ENCODE results near the gene RNASET2. TPM values are rescaled to one million over a fixed set of nuclear protein-coding genes. Genes with fewer than 3 reads are reported as not detected.

Gene RNASET2
- total and polyA plus RNA-seq, 10 of the 15 experiments (the other 5 are each of a cell fraction or from before 2014, with no cell fraction given) = 5.5 to 225 (median 50.2) TPM

DNA sequence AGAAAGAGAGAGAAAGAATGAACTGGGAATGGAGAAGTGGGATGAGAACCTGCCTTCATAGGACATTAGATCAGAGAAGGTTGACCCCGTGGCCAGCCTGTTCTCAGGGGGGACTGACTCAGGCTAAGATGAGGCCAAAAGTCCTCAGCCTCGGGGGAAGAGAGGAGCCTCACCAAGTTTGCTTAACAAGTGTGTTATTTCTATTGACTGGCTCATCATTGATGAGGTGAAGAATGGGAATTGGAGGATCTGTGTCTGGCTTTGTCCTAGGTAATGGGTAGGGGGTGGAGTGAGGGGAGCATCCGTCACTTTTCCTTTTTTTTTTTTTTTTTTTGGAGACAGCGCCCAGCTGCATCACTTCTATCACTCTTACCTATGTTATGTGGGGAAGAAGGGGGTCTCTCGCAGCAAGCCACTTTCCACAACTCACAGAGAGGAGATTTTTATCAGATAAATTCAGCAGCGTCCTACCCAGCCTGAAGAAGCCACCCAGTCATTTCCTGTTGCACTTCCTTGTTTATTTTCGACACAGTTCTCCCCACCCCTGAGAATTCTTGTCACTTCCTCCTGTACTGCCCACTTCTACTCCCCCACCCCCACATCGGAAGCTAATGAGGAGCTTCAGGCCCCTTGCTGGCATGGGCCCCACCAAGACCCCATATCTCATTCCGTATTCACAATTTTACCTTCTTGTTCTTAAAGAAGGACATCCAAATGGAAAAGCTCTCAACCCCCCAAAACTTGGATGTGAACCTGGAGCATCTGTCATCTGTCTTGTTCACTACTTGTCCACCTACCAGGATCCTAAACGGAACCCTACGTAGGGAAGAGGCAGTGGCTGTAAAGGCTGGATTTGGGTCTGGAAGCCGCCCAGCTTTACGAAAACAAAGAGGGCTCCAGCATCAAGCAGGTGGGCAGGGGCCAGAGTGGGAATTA is 2.8 kb upstream of the RNASET2 start (continued):
- 0 out of 3 replicates have a peak, but pooled peaks have one; percentile 12 for TF ChIP-seq POU2F2 (IDR thresholded peaks at IDR 0.05; ENCODE audit: borderline replicate concordance, low read depth, low read length)
- TF ChIP-seq SREBF2 (IDR thresholded peaks at IDR 0.05; ENCODE audit: low read length) = no peak
- TF ChIP-seq POLR2AphosphoS5 (IDR thresholded peaks at IDR 0.05; ENCODE audit: low read length) = no peak
- no peak for TF ChIP-seq SMC3 (IDR thresholded peaks at IDR 0.05; ENCODE audit: borderline replicate concordance, low read length)
- TF ChIP-seq, protein P1, sequence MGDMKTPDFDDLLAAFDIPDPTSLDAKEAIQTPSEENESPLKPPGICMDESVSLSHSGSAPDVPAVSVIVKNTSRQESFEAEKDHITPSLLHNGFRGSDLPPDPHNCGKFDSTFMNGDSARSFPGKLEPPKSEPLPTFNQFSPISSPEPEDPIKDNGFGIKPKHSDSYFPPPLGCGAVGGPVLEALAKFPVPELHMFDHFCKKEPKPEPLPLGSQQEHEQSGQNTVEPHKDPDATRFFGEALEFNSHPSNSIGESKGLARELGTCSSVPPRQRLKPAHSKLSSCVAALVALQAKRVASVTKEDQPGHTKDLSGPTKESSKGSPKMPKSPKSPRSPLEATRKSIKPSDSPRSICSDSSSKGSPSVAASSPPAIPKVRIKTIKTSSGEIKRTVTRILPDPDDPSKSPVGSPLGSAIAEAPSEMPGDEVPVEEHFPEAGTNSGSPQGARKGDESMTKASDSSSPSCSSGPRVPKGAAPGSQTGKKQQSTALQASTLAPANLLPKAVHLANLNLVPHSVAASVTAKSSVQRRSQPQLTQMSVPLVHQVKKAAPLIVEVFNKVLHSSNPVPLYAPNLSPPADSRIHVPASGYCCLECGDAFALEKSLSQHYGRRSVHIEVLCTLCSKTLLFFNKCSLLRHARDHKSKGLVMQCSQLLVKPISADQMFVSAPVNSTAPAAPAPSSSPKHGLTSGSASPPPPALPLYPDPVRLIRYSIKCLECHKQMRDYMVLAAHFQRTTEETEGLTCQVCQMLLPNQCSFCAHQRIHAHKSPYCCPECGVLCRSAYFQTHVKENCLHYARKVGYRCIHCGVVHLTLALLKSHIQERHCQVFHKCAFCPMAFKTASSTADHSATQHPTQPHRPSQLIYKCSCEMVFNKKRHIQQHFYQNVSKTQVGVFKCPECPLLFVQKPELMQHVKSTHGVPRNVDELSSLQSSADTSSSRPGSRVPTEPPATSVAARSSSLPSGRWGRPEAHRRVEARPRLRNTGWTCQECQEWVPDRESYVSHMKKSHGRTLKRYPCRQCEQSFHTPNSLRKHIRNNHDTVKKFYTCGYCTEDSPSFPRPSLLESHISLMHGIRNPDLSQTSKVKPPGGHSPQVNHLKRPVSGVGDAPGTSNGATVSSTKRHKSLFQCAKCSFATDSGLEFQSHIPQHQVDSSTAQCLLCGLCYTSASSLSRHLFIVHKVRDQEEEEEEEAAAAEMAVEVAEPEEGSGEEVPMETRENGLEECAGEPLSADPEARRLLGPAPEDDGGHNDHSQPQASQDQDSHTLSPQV (IDR thresholded peaks at IDR 0.05) = no peak
- TF ChIP-seq TCF12 (IDR thresholded peaks at IDR 0.05; ENCODE audit: low read depth, low read length) = no peak
- TF ChIP-seq TARDBP (IDR thresholded peaks at IDR 0.05; ENCODE audit: borderline replicate concordance) = no peak
- no peak for TF ChIP-seq RCOR1 (conservative IDR thresholded peaks at IDR 0.05; ENCODE audit: low read depth, low read length)
- TF ChIP-seq IRF5 (IDR thresholded peaks at IDR 0.05; ENCODE audit: borderline replicate concordance) = no peak
- no peak for TF ChIP-seq PAX8 (IDR thresholded peaks at IDR 0.05)
- no peak for TF ChIP-seq CBX5 (IDR thresholded peaks at IDR 0.05; ENCODE audit: low read depth)
- TF ChIP-seq CEBPZ (IDR thresholded peaks at IDR 0.05; ENCODE audit: low read depth, low read length) = no peak
- TF ChIP-seq SMARCA5 (IDR thresholded peaks at IDR 0.05) = 0 out of 2 replicates have a peak, but pooled peaks have one; percentile 37
- TF ChIP-seq NRF1 (conservative IDR thresholded peaks at IDR 0.05; ENCODE audit: low read depth, low read length) = no peak
- no peak for TF ChIP-seq HDAC6 (IDR thresholded peaks at IDR 0.05; ENCODE audit: unreplicated experiment)
- TF ChIP-seq RELA (IDR thresholded peaks at IDR 0.05; ENCODE audit: borderline replicate concordance, partially characterized antibody) = no peak
- no peak for TF ChIP-seq HCFC1 (IDR thresholded peaks at IDR 0.05; ENCODE audit: low read length)
- TF ChIP-seq EED (IDR thresholded peaks at IDR 0.05; ENCODE audit: low read depth) = peak; percentile 41; the same call in 1 of the 2 replicates
- no peak for TF ChIP-seq BRCA1 (IDR thresholded peaks at IDR 0.05; ENCODE audit: low read depth, low read length)
- TF ChIP-seq TCF7 (IDR thresholded peaks at IDR 0.05; ENCODE audit: borderline replicate concordance) = no peak
- no peak for TF ChIP-seq SP1 (IDR thresholded peaks at IDR 0.05; ENCODE audit: low read depth, low read length)
- TF ChIP-seq NR2F1 (conservative IDR thresholded peaks at IDR 0.05) = no peak

Data from GM12878 (cell line).